Cardiac septum (tissue), 1 donor: Measurements from ENCODE around the gene OSBPL2. TPM values are rescaled to one million over a fixed set of nuclear protein-coding genes. Genes with fewer than 3 reads are reported as not detected.

Experiments
- DNase-seq: peaks from one replicate; pipeline ENCODE4 v3.0.0-alpha.2; 2020; ENCODE audit warnings: low spot score
- intact Hi-C: fragments of 100-400 bp; cut with DNase I; formaldehyde crosslinking; loops from one replicate; pipeline ENCODE4 v1.14.0; 2022
- total RNA-seq: library from RNA; stranded (reverse); fragmentation: NEBNext Ultra II Directional; extraction: Animal tissue kit (Norgen Biotek cat#: 25700); gene quantifications from one replicate; pipeline ENCODE4 v1.2.1, GENCODE V29; 2021
- donor health status: DM: no; HTN: no; CAD: no.

The OSBPL2 gene
- total RNA-seq, 1 donor from 2014 or later = 55.1 TPM

DNA sequence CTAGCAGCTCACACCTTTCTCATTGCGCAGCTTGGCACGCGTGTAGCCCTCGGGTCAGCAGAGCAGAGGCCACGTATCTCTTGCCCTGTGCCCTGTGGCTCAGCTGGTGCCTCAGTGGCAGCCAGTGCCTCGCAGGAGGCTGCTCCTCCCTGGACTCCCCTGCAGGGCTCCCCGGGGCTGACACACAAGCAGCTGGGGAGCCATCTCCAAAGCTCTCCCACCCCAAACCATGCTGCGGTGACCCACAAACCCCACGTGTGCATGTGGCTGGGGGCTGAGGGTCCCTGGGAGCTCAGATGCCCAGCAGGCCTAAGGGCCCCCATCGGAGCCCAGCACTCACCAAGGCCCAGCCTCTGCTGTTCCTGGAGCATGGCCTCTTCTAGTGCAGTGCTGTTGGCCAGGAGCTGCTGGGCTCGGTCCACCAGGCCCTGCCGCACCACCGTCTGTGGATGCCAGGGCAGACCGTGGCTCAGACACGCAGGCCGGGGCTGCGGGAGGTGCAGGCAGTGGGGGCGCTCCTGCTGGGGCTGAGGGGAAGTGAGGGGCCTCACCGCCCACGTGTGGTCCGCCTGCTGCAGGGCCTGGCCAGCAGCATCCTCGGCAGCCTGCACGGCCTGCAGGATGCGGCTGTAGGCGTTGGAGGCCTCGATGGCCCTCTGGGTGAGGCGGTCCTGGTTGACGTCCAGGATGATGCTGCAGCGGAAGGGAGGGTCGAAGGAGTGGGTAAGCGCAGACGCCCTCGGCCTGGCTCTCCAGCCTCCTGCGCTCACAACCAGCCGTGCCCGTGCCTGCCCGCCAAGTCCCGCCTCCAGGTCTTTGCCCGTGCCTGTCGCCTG is 78.2 kb downstream of the OSBPL2 start:
- DNase-seq = no peak
- intact Hi-C loops = no loop called here

GRCh38 chr20:62317167-62317655 is 78.9 kb downstream of the OSBPL2 start:
- intact Hi-C loops = no loop called here
- no peak for DNase-seq

DNA sequence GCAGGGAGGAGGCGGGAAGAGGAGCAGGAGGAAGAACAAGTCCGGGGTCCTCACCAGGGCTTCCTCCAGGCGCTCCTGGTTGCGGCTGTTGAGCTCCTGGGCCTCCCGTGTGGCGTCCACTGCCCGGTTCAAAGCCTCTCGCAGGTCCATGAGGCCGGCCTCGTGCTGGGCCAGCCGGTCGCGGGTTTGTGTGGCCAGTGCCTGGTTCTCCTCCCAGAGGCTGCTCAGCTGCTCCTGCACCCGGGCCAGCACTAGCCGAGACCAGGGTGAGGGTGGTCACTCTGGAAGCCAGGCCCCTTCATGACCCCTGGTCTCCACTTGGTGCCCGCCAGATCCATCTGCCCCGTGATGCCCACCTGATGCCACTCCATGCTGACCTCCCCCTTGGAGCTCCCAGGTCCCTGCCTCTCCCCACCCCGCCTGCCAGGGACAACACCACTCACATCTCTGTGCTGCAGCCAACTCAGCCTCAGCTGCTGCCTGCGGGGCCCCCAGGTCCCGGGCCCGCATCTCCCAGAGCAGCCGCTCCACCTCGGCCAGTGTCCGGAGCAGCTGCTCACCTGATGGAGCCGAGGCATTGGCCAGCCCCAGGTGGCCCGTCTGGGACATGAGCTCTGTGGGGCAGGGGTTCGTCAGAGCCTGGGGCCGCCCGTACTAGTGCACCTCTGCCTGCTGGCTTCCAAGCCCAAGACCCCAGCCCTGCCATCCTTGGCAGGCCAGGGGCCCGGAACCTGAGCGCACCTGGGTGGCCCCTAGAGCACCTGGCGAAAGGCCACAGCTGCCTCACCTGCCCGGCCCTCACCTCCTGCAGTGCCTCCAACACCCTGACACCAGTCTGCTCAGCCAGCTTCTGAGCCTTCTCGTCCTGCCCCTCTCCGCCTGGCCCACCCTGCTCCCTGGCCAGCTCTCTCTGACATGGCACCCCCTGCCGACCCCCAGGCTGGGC is 80.4 kb downstream of the OSBPL2 start:
- intact Hi-C loops = no loop called here

GRCh38 chr20:62319346-62319909 is 81.1 kb downstream of the OSBPL2 start:
- intact Hi-C loops = no loop called here
- no peak for DNase-seq

More for the DNA sequence above, 80.4 kb downstream of the OSBPL2 start:
- no peak for DNase-seq

DNA sequence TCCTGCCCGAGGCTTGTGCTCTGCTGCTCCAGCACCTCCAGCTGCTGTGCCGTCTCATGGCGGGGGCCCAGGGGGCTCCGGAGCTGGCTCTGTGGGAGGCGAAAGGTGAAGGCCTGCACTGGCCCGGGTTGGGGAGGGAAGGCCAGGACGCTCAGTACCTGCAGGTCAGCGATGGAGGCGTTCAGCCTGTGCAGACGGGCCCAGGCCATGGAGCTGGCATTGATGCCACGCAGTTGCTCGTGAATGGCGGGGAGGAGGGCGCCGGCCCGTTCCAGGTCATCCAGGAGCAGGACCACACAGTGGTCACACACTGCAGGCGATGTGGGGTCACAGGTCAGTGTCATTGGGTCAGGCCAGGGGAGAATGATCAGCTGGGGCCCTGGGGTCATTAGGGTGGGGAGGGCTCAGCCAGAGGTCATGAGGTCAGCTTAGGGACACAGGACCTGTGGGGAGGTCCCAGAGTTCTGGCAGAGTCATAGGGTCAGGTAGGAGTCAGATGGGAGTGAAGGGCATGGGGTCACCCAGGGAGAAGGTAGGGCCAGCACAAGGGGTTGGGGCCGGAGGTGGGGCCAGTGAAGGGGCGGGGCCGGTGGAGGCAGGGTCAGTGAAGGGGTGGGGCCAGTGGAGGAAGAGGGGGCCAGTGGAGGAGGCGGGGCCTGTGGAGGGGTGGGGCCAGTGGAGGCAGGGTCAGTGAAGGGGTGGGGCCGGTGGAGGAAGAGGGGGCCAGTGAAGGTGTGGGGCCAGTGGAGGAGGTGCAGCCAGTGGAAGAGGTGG is 82.4 kb downstream of the OSBPL2 start:
- intact Hi-C loops = no loop called here
- DNase-seq = no peak

- DNase-seq = no peak
- intact Hi-C loops = no loop called here
Measured at GRCh38 chr20:62321521-62321948, 83.2 kb downstream of the OSBPL2 start.

- no peak for DNase-seq
- intact Hi-C loops = no loop called here
Measured at GRCh38 chr20:62321975-62322374, 83.7 kb downstream of the OSBPL2 start.

GRCh38 chr20:62322492-62323041 is 84.2 kb downstream of the OSBPL2 start:
- intact Hi-C loops = no loop called here
- DNase-seq = no peak

GRCh38 chr20:62323146-62323979 is 85.0 kb downstream of the OSBPL2 start:
- intact Hi-C loops = no loop called here
- DNase-seq = no peak

DNA sequence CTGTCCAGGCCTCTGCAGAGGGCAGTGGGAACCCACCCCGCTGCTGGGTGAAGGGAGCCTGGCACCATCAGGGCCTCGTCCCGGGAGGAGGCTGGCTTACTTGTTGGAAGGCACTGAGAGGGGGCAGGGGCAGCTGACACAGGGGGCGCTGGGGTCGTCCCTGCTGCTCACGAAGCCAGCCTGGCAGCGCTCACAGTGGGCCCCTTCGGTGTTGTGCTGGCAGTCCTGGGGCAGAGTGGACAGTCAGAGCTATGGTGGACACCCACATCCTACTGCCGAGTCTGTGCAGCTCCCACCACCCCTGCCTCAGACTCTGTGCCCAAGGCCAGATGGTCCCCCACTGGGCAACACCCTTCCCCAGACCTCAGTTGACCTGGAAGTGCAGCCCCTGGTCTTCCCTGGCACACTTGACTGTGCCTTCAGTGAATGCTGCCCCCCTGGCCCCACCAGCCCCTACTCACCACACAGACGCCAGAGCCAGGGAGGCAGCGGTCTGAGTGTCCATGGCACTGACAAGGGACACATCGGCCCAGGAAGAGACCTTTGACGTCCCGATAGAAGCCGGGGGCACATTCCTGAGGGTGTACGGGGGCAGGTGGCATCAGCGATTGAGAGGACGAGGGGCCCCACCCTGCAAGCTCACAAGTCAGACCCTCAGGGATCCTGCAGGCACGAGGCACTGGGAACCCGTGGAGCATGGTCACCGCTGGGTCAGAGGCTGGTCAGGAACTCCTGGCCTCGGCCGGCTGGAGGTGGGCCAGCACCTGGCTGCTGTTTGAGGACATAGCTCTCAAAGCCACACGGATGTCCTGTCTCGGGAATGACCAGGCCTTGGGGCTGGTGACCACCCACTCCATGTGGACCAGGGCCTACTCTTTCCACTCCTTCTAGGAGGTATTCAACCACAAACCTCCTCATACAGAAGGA is 85.9 kb downstream of the OSBPL2 start:
- no peak for DNase-seq
- intact Hi-C loops = no loop called here

DNA sequence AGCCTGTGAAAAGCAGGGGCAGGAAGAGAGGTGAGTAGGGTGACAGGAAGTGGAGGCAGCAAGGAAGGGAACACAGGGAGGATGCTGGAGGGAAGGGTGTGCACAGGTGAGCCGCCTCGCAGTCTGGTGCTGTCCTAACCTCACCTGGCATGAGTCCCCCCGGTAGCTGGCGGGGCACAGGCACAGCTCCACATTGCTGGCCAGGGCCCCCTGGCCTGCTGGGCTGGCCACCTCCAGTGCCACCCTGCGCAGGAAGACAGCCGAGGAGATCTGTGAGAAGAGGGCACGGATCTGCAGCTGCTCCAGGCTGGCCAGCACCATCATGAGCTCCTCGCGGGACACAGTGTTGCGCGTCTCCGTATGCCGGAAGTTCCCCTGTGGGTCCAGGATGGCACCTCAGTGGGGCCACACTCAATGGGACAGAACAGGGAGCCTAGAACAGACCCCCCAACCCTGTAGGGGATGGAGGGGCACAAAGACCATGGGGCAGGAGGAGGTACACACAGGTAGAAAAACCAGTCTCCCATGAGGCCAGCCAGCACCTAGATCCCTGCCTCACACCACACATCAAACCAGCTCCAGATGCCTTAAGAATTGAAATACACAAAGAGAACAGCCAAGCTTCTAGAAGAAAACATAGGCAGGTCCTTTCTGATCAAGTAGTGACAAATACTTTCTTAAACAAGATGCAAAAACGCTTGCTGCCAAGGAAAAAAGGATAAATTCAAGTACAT is 87.0 kb downstream of the OSBPL2 start:
- intact Hi-C loops = no loop called here
- DNase-seq = no peak

- no peak for DNase-seq
- intact Hi-C loops = no loop called here
Measured at GRCh38 chr20:62326559-62326958, 88.2 kb downstream of the OSBPL2 start.

- DNase-seq = no peak
- intact Hi-C loops = no loop called here
Measured at GRCh38 chr20:62326959-62327725, 88.8 kb downstream of the OSBPL2 start.

DNA sequence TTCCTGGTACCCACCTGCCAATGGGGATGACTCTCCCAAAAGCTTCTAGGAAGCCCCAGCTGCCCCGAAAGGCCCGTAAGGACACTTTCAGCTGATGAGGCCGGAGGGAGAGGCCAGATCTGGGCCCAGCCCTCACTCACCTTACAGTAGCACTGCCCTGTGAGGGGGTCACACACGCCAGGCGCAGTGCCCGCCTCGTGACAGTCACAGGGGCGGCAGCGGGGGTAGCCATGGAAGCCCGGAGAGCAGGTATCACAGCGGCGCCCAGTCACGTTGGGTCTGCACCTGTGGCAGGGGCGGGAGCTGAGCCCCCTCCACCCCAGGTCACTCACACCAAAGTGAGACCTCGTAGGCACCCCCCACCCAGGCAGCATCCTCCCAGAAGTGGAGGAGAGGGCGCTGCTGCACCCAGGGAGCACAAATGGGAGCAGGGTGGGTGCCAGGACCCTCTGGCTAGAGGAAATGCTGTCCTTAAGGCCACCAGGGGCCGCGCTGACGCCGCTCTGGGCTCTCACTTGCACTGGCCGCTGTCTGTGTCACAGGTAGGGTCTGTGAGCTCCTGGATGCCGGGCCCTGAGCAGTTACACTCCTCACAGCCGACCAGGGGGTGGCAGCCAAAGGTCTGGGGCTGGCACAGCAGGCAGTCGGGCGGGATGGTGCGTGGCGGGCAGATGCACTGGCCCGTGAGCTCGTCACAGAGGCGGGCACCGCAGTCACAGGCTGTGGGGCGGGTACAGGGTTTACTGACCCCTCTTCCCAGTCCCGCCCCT is 89.6 kb downstream of the OSBPL2 start:
- intact Hi-C loops = no loop called here
- DNase-seq = no peak
